GM18520 (cell line): Measurements from ENCODE around the gene SEC14L5.

ENCODE experiments used
- ATAC-seq: cut with Tn5 transposase; IDR thresholded peaks from one replicate; pipeline ENCODE4 v1.9.1; 2021; ENCODE audit not compliant: unreplicated experiment

Gene SEC14L5

GRCh38 chr16:4957720-4958509 lies at the start of gene SEC14L5:
TSS of gene SEC14L5 (plus strand) at chr16:4958330. CDS start at chr16:4959324, 994 bp downstream.
- no peak for ATAC-seq

GRCh38 chr16:4908854-4909401 lies 49.2 kb upstream of the SEC14L5 start:
- ATAC-seq = no peak

GRCh38 chr16:4909825-4910224 lies 48.3 kb upstream of the SEC14L5 start:
- no peak for ATAC-seq

GRCh38 chr16:4910828-4911227 lies 47.3 kb upstream of the SEC14L5 start:
- ATAC-seq = no peak

GRCh38 chr16:4911970-4912386 lies 46.2 kb upstream of the SEC14L5 start:
- ATAC-seq = no peak

- ATAC-seq = no peak
Observed at GRCh38 chr16:4913130-4913773, 44.9 kb upstream of the SEC14L5 start.

- ATAC-seq = no peak
Observed at GRCh38 chr16:4913774-4914525, 44.2 kb upstream of the SEC14L5 start.

GRCh38 chr16:4914528-4915225 lies 43.5 kb upstream of the SEC14L5 start:
- no peak for ATAC-seq

GRCh38 chr16:4915226-4915761 lies 42.8 kb upstream of the SEC14L5 start:
- ATAC-seq = no peak

- no peak for ATAC-seq
Observed at GRCh38 chr16:4917117-4917516, 41.0 kb upstream of the SEC14L5 start.

GRCh38 chr16:4918781-4919251 lies 39.3 kb upstream of the SEC14L5 start:
- ATAC-seq = no peak

- ATAC-seq = no peak
Observed at GRCh38 chr16:4920826-4921225, 37.3 kb upstream of the SEC14L5 start.

- ATAC-seq = no peak
Observed at GRCh38 chr16:4922721-4923342, 35.3 kb upstream of the SEC14L5 start.

- no peak for ATAC-seq
Observed at GRCh38 chr16:4923853-4924252, 34.3 kb upstream of the SEC14L5 start.

GRCh38 chr16:4924593-4925292 lies 33.4 kb upstream of the SEC14L5 start:
- ATAC-seq = no peak

GRCh38 chr16:4925293-4925607 lies 32.9 kb upstream of the SEC14L5 start:
- no peak for ATAC-seq

GRCh38 chr16:4925791-4926190 lies 32.3 kb upstream of the SEC14L5 start:
- ATAC-seq = no peak

GRCh38 chr16:4926928-4927327 lies 31.2 kb upstream of the SEC14L5 start:
- ATAC-seq = no peak

- ATAC-seq = no peak
Observed at GRCh38 chr16:4927661-4928060, 30.5 kb upstream of the SEC14L5 start.

GRCh38 chr16:4928227-4928626 lies 29.9 kb upstream of the SEC14L5 start:
- no peak for ATAC-seq
